ENCODE results near the gene USHBP1.
A peak's percentile ranks its signal among the peaks of the same experiment; 100 is the strongest.

Gene USHBP1, protein sequence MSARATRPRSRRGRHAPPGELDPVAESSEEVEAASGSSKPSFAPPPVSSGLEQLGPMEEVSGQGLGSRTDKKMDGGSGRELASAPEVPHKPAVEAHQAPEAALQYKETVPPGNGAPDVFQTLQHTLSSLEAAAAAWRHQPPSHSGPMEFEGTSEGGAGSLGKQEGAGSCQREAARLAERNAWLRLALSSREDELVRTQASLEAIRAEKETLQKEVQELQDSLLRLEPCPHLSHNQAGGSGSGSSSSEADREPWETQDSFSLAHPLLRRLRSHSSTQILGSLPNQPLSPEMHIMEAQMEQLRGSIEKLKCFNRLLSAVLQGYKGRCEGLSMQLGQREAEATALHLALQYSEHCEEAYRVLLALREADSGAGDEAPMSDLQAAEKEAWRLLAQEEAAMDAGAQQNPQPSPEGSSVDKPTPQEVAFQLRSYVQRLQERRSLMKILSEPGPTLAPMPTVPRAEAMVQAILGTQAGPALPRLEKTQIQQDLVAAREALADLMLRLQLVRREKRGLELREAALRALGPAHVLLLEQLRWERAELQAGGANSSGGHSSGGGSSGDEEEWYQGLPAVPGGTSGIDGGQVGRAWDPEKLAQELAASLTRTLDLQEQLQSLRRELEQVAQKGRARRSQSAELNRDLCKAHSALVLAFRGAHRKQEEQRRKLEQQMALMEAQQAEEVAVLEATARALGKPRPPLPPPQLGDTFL

DNA sequence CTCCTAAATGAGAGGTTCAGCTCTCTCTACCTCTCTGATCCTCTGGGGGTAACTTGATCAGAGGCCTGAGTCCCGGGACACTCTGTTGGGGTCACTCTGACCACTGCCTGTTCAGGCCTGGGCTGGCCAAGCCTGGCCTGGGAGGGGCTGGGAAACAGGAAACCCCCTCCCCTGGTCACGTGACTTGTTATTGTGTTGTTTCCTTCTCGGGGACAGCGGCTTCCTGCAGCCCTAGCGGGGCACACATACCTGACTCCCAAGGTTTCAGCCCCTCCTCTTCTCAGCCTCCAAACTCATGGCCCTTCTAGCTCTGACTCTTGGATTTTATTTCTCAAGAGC, at the start of gene USHBP1:
USHBP1 (minus strand) TSS at position 105 of the 339 bp plus-strand sequence. CDS start 446 bp downstream, outside the sequence.
- DNase-seq: no peak

DNA sequence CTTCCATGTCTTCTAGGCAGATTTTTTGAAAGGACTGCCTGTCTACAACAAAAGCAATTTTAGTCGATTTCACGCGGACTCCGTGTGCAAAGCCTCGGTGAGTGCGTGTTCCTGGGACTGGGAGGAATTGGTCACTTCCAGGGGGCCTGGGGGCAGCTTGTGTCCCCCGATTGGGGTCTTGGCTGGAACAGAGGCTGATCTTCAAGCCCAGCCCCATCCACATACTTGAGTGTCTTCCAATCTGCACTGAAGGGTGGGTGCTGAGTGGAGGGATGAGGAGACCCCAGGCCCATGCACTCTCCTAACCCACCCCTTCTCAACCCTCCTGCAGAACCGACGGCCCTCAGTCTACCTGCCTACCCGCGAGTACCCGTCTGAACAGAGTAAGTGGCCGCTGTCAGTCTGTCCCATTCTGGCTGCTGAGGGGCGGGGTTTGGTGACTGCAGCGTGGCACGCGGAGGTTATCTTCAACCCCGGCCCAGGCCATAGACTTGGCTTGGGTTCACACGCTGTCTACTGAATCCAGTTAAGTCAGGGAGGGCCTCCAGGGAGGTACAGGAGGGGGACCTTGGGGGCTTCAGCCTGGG, 49.6 kb upstream of the USHBP1 start:
- no peak for DNase-seq

GRCh38 chr19:17312189-17313113, 47.9 kb upstream of the USHBP1 start:
- DNase-seq: no peak

GRCh38 chr19:17311455-17312188, 47.1 kb upstream of the USHBP1 start:
- no peak for DNase-seq

GRCh38 chr19:17309965-17310461, 45.5 kb upstream of the USHBP1 start:
- DNase-seq: no peak

- DNase-seq: peak; percentile 95
Observed at GRCh38 chr19:17309198-17309964, 44.8 kb upstream of the USHBP1 start, which contains the start of gene DDA1. Gene DDA1 (plus strand): TSS chr19:17309563. CDS start chr19:17309655, 92 bp downstream.

GRCh38 chr19:17307876-17308377, 43.4 kb upstream of the USHBP1 start:
- DNase-seq: no peak

DNA sequence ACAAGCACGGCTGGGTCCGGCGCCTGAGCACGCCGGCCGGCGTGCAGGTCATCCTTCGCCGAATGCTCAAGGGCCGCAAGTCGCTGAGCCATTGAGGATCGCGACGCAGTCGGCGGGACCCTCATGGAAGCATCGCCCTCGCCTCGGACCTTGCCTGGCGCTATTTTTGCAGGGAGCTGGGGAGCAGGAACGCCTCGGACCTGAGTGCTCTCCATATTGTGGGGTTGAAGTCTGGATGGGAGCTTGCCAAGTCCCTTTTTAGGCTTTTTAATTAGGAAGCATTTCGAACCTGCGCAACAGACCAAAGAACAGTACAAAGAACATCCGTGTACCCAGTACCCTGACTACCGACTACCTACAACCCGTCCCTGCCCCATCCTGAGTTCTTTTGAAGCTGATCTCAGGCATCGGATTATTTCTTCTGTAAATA, 41.8 kb upstream of the USHBP1 start:
- DNase-seq: peak; percentile 9

DNA sequence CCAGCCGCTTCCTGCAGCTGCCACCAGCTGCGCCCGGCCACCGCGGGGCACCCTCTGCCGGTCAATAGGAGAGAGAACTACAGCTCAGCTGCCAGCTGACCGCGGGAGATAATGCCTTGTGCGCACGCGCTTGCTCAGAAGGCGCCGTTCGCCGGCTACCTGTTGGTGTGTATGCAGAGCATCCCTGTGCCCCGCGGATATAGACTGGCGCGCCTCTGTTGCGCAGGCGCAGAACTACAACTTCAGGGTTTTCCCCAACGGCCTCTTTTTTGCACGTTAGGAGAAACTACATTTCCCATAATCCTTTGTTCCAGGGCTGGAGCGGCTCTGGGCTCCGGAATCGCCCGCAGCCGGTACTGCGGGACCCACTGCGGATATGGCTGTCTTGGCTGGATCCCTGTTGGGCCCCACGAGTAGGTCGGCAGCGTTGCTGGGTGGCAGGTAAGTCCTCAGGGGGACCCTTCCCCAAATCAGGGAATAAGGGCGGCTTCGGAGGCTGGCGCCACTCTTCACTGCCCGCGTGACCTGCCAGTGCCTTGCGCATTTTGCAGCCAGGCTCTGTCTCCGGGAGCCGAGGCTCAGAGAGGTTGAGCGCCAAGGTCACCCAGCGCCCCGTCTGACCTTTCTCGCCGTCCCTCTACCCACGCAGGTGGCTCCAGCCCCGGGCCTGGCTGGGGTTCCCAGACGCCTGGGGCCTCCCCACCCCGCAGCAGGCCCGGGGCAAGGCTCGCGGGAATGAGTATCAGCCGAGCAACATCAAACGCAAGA, 41.2 kb upstream of the USHBP1 start, which contains the start of gene MRPL34:
MRPL34 (plus strand) TSS at position 356 of the 768 bp plus-strand sequence; CDS start at position 377, 21 bp downstream.
- peak; percentile 97 for DNase-seq

DNA sequence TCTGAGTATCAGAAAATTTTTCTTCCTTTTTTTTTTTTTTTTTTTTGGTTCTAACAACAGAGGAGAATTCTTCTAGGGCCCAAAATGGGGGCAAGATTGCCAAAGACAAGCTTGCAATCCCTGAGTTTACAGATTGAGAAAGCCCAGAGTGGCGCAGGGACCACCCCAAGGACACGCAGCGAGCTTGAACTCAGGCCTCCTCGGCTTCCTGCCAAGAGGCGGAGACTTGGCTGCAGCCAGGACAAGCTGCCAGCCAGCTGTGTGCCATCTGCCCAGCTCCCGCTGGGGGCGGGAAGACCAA, 40.6 kb upstream of the USHBP1 start:
- DNase-seq: no peak

DNA sequence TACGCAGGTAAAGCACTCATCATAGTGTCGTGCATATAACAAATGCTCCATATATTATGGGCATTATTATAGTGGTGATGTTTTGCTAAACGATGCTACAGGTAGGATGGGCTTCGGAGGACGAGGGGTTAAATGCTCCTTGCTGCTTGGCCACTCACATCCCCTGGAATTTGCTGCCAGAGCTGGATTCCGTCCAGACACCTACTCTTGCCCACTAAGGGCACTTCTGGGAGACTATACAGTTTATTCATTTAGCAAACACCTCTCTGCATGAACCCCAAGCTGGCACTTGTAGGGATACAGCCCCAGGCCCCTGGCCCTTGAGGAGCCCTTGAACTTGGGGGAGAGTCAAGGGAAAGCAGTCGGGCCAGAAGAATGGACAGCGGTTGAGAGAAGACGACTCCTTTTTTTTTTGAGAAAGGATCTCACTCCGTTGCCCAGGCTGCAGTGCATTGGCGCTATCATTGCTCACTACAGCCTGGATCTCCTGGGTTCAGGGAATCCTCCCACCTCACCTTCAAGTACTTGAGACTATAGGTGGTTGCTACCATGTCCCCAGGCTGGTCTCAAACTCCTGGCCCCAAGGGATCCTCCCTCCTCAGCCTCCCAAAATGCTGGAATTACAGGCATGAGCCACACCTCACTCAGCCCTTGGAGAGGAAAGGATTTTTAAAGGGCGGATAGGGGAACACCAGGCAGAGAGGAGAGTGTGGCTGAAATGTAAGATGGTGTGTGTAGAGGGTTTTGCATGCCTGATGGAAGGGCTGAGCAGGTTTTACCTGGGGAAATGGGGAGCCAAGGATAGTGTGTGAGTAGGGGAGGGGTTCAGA, 40.1 kb upstream of the USHBP1 start:
- peak; percentile 45 for DNase-seq

DNA sequence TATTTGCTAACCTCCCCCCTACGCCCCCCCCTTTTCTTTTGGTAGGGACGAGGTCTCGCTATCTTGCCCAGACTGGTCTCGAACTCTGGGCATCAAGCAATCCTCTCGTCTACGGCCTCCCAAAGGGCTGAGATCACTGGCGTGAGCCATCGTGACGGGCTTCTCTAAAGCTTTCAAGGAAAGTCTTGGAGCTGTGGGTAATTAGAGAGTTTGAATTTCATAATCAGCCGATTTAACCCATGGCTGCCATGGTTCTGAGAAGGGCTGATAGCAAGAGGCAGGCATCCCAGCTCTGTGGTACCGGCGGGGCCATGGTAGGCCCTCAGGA, 39.4 kb upstream of the USHBP1 start:
- DNase-seq: no peak

GRCh38 chr19:17303167-17303939, 38.8 kb upstream of the USHBP1 start, which contains the start of gene ABHD8:
Gene ABHD8 (minus strand): TSS chr19:17303425. CDS start chr19:17301616, 1,809 bp downstream.
- DNase-seq: peak; percentile 84

DNA sequence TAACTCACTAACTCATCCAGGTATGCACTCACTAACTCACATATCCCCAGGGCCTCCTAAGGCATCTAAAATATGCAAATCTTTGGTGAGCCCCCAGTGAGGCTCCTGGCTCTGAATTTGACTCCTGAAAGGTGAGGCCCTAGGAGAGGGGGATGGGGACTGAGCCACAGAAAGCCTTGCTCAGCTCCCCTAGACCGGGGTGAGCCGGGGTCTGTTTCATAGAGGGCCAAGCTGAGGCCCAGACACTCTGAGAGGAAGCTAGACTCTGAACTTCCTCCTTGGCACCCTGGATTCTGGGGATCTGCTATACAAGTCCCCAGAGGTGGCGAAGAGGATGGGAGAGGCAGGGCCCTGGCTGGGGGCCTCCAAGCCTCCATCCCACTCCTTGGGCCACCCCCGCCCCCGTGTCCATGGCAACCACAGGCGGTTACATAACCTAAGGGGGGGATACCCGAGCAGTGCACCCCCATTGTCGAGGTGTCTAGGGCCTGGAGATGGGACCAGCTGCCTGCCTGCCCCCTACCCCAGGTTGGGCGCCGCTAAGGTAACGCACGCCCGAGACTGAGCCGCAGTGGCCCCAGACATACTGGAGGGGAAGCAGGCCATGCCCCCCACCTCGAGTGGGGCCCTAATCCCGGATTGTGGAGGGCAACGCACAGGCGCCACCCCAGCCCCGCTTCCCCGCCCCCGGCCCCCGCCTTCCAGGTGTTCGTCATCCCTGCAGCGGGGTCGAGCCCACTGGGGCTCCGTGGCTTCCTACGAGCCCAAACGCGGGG, 38.0 kb upstream of the USHBP1 start:
- no peak for DNase-seq

DNA sequence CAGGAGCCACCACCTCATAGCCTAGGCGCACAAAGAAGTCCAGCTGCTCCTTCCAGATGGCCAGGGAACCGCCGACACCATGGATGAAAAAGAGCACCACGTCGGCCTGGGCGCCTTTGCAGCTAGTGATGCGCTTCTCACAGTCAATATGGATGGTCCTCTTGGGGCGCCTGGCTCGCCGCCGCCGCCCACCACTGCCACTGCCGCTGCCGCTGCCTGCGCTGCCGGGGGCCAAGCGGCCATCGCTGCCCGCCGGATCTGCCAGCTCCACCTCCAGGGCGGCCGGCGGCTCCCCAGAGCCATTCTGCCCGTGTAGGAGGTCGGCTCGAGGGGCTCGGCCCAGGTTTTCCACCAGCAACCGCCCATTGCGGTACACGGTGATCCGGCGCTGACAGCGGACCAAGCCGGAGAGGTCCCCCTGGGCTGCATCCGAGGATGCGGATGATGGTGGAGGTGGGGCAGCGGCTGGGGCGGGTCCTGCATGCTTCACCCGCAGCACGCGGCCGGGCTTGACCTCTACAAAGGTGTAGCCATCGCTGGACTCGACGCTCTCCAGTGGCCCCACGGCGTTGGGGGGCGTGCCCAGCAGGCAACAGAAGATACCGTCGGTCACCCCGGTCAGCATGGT, 36.6 kb upstream of the USHBP1 start:
- DNase-seq: no peak

GRCh38 chr19:17296976-17297375, 32.4 kb upstream of the USHBP1 start:
- no peak for DNase-seq

- no peak for DNase-seq
Observed at GRCh38 chr19:17296273-17296672, 31.7 kb upstream of the USHBP1 start.

Data from NCI-H2029 treated with DMSO at 0.1 percent for 48 hours (cell line).